ENCODE data around the gene KRT36. TPM values are rescaled to one million over a fixed set of nuclear protein-coding genes. Genes with fewer than 3 reads are reported as not detected.

The KRT36 gene
- total RNA-seq, 2 experiments from 2014 or later: not detected

Other genes starting within 250 kb of the KRT36 start
- not detected for gene KRTAP9-4, start 240.2 kb downstream of the KRT36 start, total RNA-seq
- gene KRTAP9-9, start 234.5 kb downstream of the KRT36 start, total RNA-seq: not detected
- gene KRTAP9-6, start 224.5 kb downstream of the KRT36 start, total RNA-seq: not detected
- not detected for gene KRTAP9-7, start 214.2 kb downstream of the KRT36 start, total RNA-seq
- gene KRTAP29-1, start 187.1 kb downstream of the KRT36 start, total RNA-seq: not detected
- under 1 TPM in 1 of 2 experiments, not detected in 1; 0.13 TPM for gene KRTAP16-1, start 180.6 kb downstream of the KRT36 start, total RNA-seq
- gene KRTAP17-1, start 174.2 kb downstream of the KRT36 start, total RNA-seq: not detected
- gene KRT33A, start 139.1 kb downstream of the KRT36 start, total RNA-seq: not detected
- gene KRT33B, start 120.1 kb downstream of the KRT36 start, total RNA-seq: not detected
- not detected for gene KRT34, start 107.6 kb downstream of the KRT36 start, total RNA-seq
- gene KRT31, start 92.3 kb downstream of the KRT36 start, total RNA-seq: not detected
- not detected for gene KRT37, start 65.3 kb downstream of the KRT36 start, total RNA-seq
- not detected for gene KRT38, start 48.9 kb downstream of the KRT36 start, total RNA-seq
- gene KRT32, start 22.5 kb downstream of the KRT36 start, total RNA-seq: not detected
- not detected for gene KRT35, start 8.8 kb downstream of the KRT36 start, total RNA-seq
- not detected for gene KRT13, start 15.7 kb upstream of the KRT36 start, total RNA-seq
- not detected for gene KRT15, start 29.0 kb upstream of the KRT36 start, total RNA-seq
- gene KRT19, start 38.4 kb upstream of the KRT36 start, total RNA-seq: not detected
- not detected for gene KRT9, start 82.1 kb upstream of the KRT36 start, total RNA-seq
- not detected for gene KRT14, start 97.0 kb upstream of the KRT36 start, total RNA-seq
- gene KRT16, start 122.9 kb upstream of the KRT36 start, total RNA-seq: not detected
- gene KRT17, start 134.7 kb upstream of the KRT36 start, total RNA-seq: not detected
- 100 to 1,000 TPM; 933 to 950 TPM for gene EIF1, start 199.0 kb upstream of the KRT36 start, total RNA-seq
- not detected for gene GAST, start 222.4 kb upstream of the KRT36 start, total RNA-seq
- under 1 TPM; 0.05 TPM for gene HAP1, start 244.7 kb upstream of the KRT36 start, total RNA-seq

Data from activated CD4-positive, alpha-beta memory T cell treated with anti-CD3 and anti-CD28 coated beads, Interleukin-2, amount 10 ng/mL, durations not matched to agents 7 days and 5 days (primary cell).